ENCODE results near the gene KCNMB2.

Gene KCNMB2

GRCh38 chr3:178663201-178663934, 127.1 kb downstream of the KCNMB2 start:
- Histone ChIP-seq H3K4me2 (ENCODE audit: insufficient read depth, low read length) (no peak overlapping the region), H3K9me3 (ENCODE audit: insufficient read depth, low read length, severe bottlenecking) (no peaks in the 10 kb centered on the region), H3K27me3 (ENCODE audit: insufficient read depth, low read length, poor library complexity) (no peaks in the 10 kb centered on the region), H3K36me3 (ENCODE audit: insufficient read depth, low read length) (no peaks in the 10 kb centered on the region), H2AFZ (ENCODE audit: low read depth, low read length) (no peak overlapping the region), H3K9ac (ENCODE audit: low read depth, low read length) (no peak overlapping the region), H4K20me1 (ENCODE audit: insufficient read depth, low read length) (no peaks in the 10 kb centered on the region), H3K79me2 (ENCODE audit: insufficient read depth, low read length) (no peaks in the 10 kb centered on the region), H3K4me1 (ENCODE audit: insufficient read depth, low read length) (no peaks in the 10 kb centered on the region), H3K4me3 (ENCODE audit: low read depth in 1 of 2, low read length in 2 of 2) (no peak overlapping the region), H3K27ac (ENCODE audit: low read length) (no peak overlapping the region)
- ATAC-seq (ENCODE audit: insufficient read depth, low read depth): no peak
- no peak for DNase-seq
- no peak for TF ChIP-seq CTCF (IDR thresholded peaks at IDR 0.05; ENCODE audit: borderline replicate concordance, extremely low read depth, low read length, poor library complexity, severe bottlenecking)

GRCh38 chr3:178665747-178666146, 129.5 kb downstream of the KCNMB2 start:
- DNase-seq (no peak), ATAC-seq (ENCODE audit: insufficient read depth, low read depth) (no peak)
- TF ChIP-seq CTCF (IDR thresholded peaks at IDR 0.05; ENCODE audit: borderline replicate concordance, extremely low read depth, low read length, poor library complexity, severe bottlenecking) (no peak), EZH2 (IDR thresholded peaks at IDR 0.05; ENCODE audit: borderline replicate concordance, low read depth, low read length, severe bottlenecking) (no peak)
- no peak overlapping the region for H2AFZ ChIP-seq (ENCODE audit: low read depth, low read length)
- no peaks in the 10 kb centered on the region for H3K79me2 ChIP-seq (ENCODE audit: insufficient read depth, low read length)
- no peak overlapping the region for H3K4me2 ChIP-seq (ENCODE audit: insufficient read depth, low read length)
- no peak overlapping the region for H3K27ac ChIP-seq (ENCODE audit: low read length)
- H3K9me3 ChIP-seq (ENCODE audit: insufficient read depth, low read length, severe bottlenecking): no peaks in the 10 kb centered on the region
- 0 out of 2 replicates have a peak, but pooled peaks cover 3% of the 10 kb centered on the region for H3K4me1 ChIP-seq (ENCODE audit: insufficient read depth, low read length)
- no peak overlapping the region for H3K4me3 ChIP-seq (ENCODE audit: low read depth in 1 of 2, low read length in 2 of 2)
- H4K20me1 ChIP-seq (ENCODE audit: insufficient read depth, low read length): no peaks in the 10 kb centered on the region
- no peak overlapping the region for H3K9ac ChIP-seq (ENCODE audit: low read depth, low read length)
- H3K36me3 ChIP-seq (ENCODE audit: insufficient read depth, low read length): no peaks in the 10 kb centered on the region
- no peaks in the 10 kb centered on the region for H3K27me3 ChIP-seq (ENCODE audit: insufficient read depth, low read length, poor library complexity)

DNA sequence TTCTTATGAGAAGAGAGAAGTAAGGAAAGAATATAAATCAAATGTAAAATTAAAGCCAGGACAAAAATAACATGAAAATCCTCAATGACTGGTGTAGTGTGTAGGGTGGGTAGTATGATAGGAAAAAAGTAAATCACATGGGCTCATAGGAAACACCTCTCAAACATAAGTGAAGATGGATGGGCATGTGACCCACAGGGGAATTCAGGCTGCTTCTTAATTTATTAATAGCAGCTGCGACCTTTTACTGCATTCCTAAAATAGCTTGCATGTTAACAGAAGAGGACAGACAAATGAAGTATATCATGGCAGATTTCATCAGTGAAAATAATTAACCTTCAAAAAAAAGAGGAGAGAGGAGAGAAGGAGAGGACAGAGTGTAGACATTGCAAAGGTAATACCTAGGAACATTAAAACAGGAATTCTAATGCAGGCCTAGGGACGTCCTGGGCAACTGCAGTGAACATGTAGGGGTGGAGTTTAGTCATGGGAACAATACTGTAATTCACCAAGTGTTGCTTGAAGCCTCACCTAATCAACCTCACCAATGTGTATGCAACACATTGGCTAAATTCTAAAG, 132.9 kb downstream of the KCNMB2 start:
- DNase-seq: no peak
- Histone ChIP-seq H3K79me2 (ENCODE audit: insufficient read depth, low read length) (no peaks in the 10 kb centered on the region), H3K9me3 (ENCODE audit: insufficient read depth, low read length, severe bottlenecking) (no peaks in the 10 kb centered on the region), H3K9ac (ENCODE audit: low read depth, low read length) (no peak overlapping the region), H3K4me2 (ENCODE audit: insufficient read depth, low read length) (no peak overlapping the region), H2AFZ (ENCODE audit: low read depth, low read length) (no peak overlapping the region), H3K4me3 (ENCODE audit: low read depth in 1 of 2, low read length in 2 of 2) (no peak overlapping the region), H3K27ac (ENCODE audit: low read length) (no peak overlapping the region), H4K20me1 (ENCODE audit: insufficient read depth, low read length) (no peaks in the 10 kb centered on the region), H3K4me1 (ENCODE audit: insufficient read depth, low read length) (0 out of 2 replicates have a peak, but pooled peaks cover 3% of the 10 kb centered on the region), H3K36me3 (ENCODE audit: insufficient read depth, low read length) (no peaks in the 10 kb centered on the region), H3K27me3 (ENCODE audit: insufficient read depth, low read length, poor library complexity) (no peaks in the 10 kb centered on the region)
- TF ChIP-seq EZH2 (IDR thresholded peaks at IDR 0.05; ENCODE audit: borderline replicate concordance, low read depth, low read length, severe bottlenecking): no peak
- no peak for TF ChIP-seq CTCF (IDR thresholded peaks at IDR 0.05; ENCODE audit: borderline replicate concordance, extremely low read depth, low read length, poor library complexity, severe bottlenecking)
- ATAC-seq (ENCODE audit: insufficient read depth, low read depth): no peak

All from DND-41 (cell line).